GM18499 (cell line): ENCODE results near the gene KIF5C.
"Not testable (repeated sequence)": the region's sequence is repeated elsewhere in the genome, so short reads cannot be mapped to it uniquely, and the experiment has no call there.

Experiments
- ATAC-seq: cut with Tn5 transposase; IDR thresholded peaks from one replicate; pipeline ENCODE4 v1.9.1; 2021; ENCODE audit warnings: moderate number of reproducible peaks; ENCODE audit not compliant: insufficient read depth, unreplicated experiment

The KIF5C gene

GRCh38 chr2:148874868-148875341 is at the start of gene KIF5C:
Gene KIF5C (plus strand): TSS chr2:148875227. CDS start chr2:148875618, 391 bp downstream.
- ATAC-seq: peak; percentile 75

- ATAC-seq: no peak
Observed at GRCh38 chr2:148826791-148827190, 48.2 kb upstream of the KIF5C start.

- ATAC-seq: no peak
Observed at GRCh38 chr2:148828941-148829340, 46.1 kb upstream of the KIF5C start.

GRCh38 chr2:148829618-148830017 is 45.4 kb upstream of the KIF5C start:
- no peak for ATAC-seq

- no peak for ATAC-seq
Observed at GRCh38 chr2:148832637-148833036, 42.4 kb upstream of the KIF5C start.

- no peak for ATAC-seq
Observed at GRCh38 chr2:148842050-148842449, 33.0 kb upstream of the KIF5C start.

- ATAC-seq: no peak
Observed at GRCh38 chr2:148848146-148848545, 26.9 kb upstream of the KIF5C start.

GRCh38 chr2:148853458-148853857 is 21.6 kb upstream of the KIF5C start:
- no peak for ATAC-seq

- ATAC-seq: no peak
Observed at GRCh38 chr2:148860037-148860436, 15.0 kb upstream of the KIF5C start.

GRCh38 chr2:148861367-148861766 is 13.7 kb upstream of the KIF5C start:
- ATAC-seq: no peak

- not testable (repeated sequence) for ATAC-seq
Observed at GRCh38 chr2:148862478-148862877, 12.5 kb upstream of the KIF5C start.

- no peak for ATAC-seq
Observed at GRCh38 chr2:148865512-148865911, 9.5 kb upstream of the KIF5C start.

- ATAC-seq: no peak
Observed at GRCh38 chr2:148866091-148866490, 8.9 kb upstream of the KIF5C start.

- ATAC-seq: no peak
Observed at GRCh38 chr2:148867079-148867769, 7.8 kb upstream of the KIF5C start.

GRCh38 chr2:148875387-148876051 is 492 bp downstream of the KIF5C start:
- peak; percentile 7 for ATAC-seq

- ATAC-seq: no peak
Observed at GRCh38 chr2:148876202-148876594, 1.2 kb downstream of the KIF5C start.

- no peak for ATAC-seq
Observed at GRCh38 chr2:148876595-148877402, 1.8 kb downstream of the KIF5C start.

- no peak for ATAC-seq
Observed at GRCh38 chr2:148877403-148877740, 2.3 kb downstream of the KIF5C start.

- ATAC-seq: no peak
Observed at GRCh38 chr2:148880636-148881035, 5.6 kb downstream of the KIF5C start.

GRCh38 chr2:148882051-148882450 is 7.0 kb downstream of the KIF5C start:
- ATAC-seq: no peak

- ATAC-seq: no peak
Observed at GRCh38 chr2:148885209-148885608, 10.2 kb downstream of the KIF5C start.
